ENCODE data around the gene BMF.

Gene BMF

DNA sequence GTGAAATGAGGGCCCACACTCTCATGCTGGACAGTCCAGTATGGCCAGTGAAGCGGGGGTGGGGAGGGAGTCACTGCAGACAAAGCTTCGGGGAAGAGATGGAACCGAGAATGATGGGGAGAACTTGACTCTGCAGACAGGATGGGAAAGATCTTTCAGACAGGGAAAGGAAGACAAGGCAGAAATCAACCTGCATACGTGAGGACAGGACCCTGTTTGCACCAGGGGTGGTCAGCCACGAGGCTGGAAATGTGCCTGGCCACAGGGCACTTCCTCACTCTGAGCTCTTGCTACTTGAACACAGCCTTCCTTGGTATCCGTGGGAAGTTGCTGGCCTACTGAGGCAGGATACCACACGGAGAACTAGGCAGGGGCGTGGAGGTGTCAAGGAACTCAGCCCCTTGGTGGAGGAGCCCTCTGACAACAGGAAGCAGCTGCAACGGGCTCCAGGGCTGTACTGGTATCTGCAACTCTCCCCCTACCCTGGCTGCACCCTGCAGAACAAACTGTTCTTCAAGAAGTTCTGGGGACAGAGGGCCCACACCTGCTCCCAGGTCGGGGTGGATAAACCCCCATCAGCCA is 60.4 kb downstream of the BMF start:
- no peak for DNase-seq (ENCODE audit: low spot score)

DNA sequence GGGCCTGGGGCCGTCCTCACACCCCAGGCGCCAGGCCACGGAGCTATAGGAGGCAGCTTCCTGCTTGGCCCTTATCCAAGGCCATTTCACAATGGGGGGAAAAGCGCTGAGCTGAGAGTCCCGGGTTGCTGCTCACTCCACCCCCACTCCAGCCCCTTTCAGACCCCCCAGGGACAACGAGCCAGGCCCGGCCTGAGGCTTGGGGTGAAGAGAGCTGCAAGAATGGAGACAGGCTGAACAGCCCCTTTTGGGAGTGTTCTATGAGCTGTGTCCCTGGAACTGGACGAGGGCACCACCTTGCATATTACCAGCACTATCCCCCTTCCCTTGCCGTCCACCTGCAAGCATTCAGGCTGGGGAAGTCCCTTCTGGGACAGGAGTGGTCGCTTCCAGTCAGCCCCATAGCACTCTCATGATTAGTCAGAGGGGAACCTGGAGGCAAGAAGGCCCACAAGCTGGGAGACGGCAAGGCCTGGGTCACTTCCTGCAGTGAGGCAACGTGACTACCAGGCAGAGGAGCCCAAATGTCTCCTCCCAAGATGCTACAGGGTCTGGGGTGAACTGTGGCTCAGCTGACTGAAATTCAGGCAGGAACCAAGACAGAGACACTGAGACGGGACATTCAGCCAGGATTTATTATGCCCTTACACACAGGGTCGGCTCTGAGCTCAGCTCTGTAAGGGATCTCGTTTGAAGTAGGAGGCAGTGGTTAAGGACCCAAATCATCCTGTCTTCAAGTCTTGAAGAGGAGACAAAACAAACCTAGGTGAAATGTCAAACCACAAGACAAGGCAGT is 61.1 kb downstream of the BMF start:
- DNase-seq (ENCODE audit: low spot score) = peak; percentile 68

DNA sequence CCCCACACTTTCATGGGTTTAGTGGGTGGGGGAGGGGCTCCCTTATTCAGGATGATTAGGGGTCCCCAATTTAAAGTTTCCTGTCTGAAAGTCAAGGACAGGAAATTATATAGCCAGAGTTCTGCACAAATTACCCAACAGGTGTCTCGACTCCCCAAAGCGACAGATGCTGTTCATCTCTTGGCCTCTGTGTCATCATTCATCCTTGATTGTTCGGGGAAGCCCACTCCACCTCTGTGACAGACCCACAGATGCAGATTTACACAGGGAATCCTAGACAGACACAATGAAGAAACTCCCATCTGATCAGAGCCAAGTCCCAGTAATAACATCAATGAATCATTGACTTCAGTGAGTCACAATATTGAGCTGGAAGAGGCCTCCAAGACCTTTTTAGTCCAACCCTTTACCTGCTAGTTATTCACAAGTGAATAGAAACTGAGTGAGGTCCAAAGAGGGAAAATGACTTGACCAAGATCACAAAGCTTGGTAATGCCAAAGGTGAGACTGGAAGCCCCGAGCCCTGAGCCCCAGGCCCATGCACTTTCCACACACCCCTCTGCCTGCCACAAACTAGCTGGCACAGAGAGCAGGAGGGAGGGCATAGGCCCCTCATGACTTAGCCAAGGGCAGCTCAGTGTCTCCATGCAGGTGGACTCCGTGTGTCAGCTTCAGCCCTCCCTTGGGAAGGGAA is 61.8 kb downstream of the BMF start:
- DNase-seq (ENCODE audit: low spot score) = no peak

DNA sequence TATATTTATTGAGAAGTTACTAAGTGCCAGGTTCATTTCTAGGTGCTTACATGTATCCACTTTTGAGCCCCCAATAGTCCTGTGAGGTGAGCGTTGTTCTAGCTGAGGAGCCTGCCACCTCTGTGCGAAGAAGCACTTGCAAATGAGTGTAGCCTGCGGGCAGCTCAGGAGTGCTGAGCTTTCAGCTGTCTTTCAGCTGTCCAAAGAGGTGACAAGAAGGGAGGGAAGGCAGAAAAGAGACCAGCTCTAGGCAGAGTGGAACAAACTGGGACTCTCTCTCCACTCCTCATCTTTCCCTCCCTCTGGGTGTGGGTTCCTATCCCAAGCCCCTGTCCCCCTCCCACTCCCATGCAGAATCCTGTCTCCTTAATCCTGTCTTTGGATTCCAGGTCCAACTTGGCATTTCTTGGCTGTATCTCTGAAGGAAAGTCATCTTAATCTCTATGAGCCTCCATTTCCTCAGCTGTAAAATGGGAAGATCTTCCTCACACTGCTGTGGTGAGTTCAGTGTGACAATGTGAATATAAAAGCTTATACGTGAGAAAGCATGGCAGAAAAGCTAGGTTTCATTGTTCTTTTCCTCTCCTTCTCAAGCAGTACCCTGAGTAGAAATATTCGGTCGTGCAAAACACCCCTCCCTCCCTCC is 63.0 kb downstream of the BMF start:
- DNase-seq (ENCODE audit: low spot score) = no peak

DNA sequence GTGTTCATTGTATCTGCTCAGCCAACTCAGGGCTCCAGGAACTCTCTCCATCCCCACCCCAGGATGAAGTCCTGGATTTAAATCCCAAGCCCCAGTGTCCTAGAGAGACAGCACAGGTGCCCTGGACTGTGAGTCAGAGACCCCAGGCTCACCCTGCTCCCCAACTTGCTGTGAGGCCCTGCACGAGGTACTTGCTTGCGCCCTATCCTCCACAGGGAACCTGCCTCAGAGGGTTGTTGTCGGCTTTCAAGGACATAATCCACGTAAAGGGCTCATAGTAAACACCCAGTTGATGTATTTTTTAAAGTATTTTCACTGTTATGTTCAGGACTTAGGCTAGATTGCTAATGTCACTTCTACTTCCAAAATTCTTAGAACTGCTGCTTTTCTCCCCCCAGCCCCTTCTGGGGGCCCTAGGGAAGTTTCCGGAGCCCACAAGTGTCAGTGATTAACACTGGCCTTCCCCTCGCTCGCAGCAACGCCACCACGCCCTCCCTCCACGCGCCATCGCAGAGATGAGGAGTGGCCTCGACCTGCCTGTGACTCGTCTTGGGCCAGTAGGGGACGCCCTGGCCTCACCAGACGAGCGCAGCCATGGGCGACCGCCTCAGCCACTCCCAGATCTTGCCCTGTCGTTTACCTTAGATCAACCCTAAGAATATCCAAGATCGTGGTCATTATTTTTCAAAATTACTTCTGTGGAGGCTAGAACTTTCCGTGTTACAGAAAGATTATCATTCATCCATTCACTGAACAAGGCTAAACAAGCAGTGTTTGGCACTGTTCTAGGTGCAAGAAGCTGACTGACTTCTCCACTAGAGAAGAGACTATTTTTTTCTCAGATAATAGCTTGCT is 63.7 kb downstream of the BMF start:
- peak; percentile 82 for DNase-seq (ENCODE audit: low spot score)

DNA sequence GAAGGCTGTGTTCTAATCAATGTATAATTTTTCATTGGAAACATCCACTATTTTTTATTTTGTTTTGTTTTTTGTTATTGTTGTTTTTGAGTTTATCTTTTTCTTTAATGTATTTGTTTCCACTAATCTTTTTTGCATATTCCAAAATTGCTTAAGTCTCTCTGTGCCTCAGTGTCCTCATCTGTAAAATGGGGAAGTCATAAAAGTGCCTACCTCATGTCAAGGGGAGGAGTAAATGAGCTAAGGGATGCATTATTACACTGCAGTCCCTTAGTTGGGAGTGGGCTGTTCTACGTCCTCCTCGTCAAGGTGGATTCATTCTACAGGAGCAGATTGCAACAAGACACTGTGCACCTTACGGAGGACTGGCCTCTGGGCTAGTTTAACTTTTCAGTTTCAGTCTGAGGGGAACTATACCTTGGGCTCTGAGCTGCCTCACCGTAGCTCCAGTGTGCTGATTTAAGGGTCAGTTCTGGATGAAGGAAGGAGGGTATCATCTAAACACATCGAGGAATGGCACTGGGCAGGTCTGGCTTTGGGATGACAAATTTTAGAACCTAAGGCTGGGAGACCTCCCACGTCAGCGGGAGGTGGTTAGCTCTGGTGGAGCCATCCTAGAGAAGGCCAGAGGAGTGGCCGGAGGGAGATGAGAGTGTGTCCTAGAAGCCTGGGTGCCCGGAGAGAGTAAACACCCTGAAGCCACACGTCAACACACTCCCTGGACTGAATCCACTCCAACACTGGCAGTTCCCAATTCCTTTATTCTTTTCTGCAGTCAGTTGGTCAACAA is 64.6 kb downstream of the BMF start:
- DNase-seq (ENCODE audit: low spot score) = peak; percentile 42

DNA sequence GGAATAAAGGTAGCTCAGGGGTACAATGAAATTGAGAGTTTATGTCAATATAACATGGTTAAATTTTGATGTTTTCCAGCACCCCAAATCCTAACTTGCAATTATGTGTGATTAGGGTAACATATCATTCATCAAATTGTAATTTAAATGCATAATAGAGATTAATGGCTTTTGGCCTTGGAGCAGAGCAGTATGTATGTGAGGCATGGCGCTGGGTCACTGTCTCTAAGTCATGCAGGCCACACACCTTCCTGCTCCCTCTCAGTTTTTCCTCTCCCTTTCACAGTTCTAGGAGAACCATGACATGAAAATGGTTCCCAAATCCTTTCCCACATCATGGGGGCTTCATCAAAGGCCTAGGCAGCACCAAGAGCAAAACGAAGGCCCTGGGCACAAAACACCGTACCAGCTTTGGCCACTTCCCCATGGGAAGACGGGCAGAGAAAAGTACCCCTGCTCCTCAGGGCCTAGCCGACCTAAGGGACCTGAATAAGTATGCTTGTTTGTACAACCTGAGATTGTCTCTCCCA is 65.8 kb downstream of the BMF start:
- DNase-seq (ENCODE audit: low spot score) = no peak

DNA sequence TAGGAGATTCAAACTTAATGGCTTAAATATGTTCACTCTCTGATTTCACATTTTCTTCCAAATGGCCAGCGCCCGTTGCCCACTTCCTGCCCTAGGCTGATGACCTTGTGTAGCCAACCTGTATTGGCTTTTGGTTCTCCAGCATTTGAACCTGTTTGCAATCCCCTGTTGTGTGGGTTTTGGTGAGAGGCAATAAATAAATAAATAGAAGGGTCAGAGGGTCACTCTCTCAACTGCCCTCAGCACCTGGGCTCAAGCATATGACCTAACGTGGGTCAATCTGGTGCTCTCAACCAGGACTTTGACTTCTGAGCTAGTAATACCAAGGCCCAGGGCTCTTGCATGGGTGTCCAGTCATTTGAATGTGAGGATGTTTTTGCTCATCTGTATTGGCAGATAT is 67.9 kb downstream of the BMF start:
- no peak for DNase-seq (ENCODE audit: low spot score)

DNA sequence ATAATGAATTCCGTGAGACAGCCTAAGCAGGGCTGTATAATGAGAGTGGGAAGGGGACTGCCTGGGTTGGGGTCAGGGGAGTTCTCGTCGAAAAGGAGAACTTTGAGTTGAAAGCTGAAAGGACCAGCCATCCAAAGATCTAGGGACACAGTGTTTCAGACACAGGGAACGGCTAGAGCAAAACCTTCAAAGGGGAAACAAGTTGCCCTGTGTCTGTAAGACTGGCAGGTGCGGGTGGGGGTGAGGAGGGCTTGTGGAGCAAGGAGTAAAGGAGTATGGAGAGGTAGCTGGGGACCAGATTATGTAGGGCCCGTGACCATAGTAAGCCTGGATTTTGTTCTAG is 68.4 kb downstream of the BMF start:
- DNase-seq (ENCODE audit: low spot score) = no peak

DNA sequence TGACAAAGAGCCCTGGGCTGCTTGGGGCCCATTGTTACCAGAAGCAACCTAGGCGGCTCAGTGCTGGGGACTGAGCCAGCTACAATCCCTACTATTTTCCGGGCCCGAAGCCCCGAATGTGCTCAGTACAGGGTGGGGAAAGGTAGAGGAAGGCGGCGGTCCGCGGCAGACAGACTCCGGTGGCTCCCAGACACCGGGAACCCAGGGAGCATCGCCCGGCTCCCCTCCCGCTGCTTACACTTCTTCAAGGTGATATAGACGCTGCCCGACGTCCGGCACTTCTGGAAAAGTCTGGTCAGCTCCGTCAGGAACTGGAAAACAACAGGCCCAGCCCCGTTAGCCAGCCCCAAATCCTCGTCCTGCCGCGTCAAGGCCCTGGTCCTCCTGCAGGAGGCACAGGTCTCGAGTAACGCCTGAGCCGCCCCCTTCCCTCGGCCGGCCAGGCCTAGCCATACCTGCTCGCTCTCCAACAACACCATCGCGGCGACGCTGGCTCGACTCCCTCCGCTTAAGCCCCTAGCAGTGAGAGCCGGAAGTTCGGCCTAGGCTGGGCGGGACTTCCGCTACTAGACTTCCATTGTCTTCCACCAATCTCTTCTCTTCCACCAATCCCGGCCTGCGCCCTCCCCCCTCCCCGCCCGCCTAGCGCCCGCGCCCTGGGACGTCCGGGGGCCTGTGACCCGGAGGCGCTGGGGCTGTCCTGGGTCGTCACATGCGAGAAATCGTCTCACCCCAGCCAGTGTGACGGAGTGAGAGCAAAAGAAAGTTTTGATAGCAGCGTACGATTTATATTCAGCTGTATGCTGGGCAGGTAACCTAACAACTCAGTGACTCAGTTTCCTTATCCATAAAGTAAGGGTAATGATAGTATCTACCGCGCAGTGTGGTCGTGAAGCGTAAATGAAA is 69.8 kb downstream of the BMF start, which contains the start of gene SRP14:
Gene SRP14, minus strand, starts transcription at position 544 of the 906 bp plus-strand sequence. Its CDS starts 65 bp downstream, at position 479.
- peak; percentile 96 for DNase-seq (ENCODE audit: low spot score)

DNA sequence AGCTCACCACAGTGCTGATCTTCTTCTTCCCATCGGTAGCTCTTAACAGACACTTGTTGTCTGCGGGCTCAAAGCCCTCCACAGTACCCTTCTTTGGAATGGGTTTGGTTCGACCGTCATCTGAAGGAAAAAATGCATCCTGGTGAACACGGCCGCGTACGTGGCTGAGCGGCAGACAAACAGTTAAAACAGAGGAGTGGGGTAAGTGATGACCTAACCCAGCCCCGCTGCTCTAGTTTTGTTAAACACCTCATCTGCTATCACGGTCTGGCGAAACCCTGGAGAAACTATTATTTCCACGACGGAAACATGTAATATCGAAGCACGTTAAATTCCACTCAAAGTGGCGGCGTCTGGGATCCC is 70.4 kb downstream of the BMF start:
- DNase-seq (ENCODE audit: low spot score) = no peak
